ENCODE results near the gene INTS14.
"Not testable (repeated sequence)": the region's sequence is repeated elsewhere in the genome, so short reads cannot be mapped to it uniquely, and the experiment has no call there.

The INTS14 gene

GRCh38 chr15:65577129-65577996 is 33.6 kb downstream of the INTS14 start:
- no peak for DNase-seq

GRCh38 chr15:65576664-65577063 is 34.3 kb downstream of the INTS14 start:
- no peak for DNase-seq

GRCh38 chr15:65571971-65572370 is 39.0 kb downstream of the INTS14 start:
- no peak for DNase-seq

- DNase-seq = no peak
These were observed 41.2 kb downstream of the INTS14 start for GRCh38 chr15:65569728-65570127.

GRCh38 chr15:65561934-65562333 is 49.0 kb downstream of the INTS14 start:
- no peak for DNase-seq

GRCh38 chr15:65559941-65560340 is 51.0 kb downstream of the INTS14 start:
- DNase-seq = no peak

- DNase-seq = no peak
These were observed 51.8 kb downstream of the INTS14 start for GRCh38 chr15:65558997-65559760.

- no peak for DNase-seq
These were observed 52.6 kb downstream of the INTS14 start for GRCh38 chr15:65558336-65558735.

GRCh38 chr15:65556622-65557021 is 54.3 kb downstream of the INTS14 start:
- DNase-seq = no peak

GRCh38 chr15:65553691-65554090 is 57.2 kb downstream of the INTS14 start:
- DNase-seq = no peak

GRCh38 chr15:65552851-65553250 is 58.1 kb downstream of the INTS14 start:
- not testable (repeated sequence) for DNase-seq

- no peak for DNase-seq
These were observed 59.7 kb downstream of the INTS14 start for GRCh38 chr15:65551183-65551582.

GRCh38 chr15:65550681-65551098 is 60.2 kb downstream of the INTS14 start:
- no peak for DNase-seq

GRCh38 chr15:65549288-65549687 is 61.6 kb downstream of the INTS14 start:
- DNase-seq = not testable (repeated sequence)

- DNase-seq = no peak
These were observed 63.1 kb downstream of the INTS14 start for GRCh38 chr15:65547841-65548240.

- no peak for DNase-seq
These were observed 69.6 kb downstream of the INTS14 start for GRCh38 chr15:65541231-65541820.

GRCh38 chr15:65540314-65540713 is 70.6 kb downstream of the INTS14 start:
- no peak for DNase-seq

GRCh38 chr15:65535192-65535591 is 75.7 kb downstream of the INTS14 start:
- DNase-seq = no peak

- no peak for DNase-seq
These were observed 77.7 kb downstream of the INTS14 start for GRCh38 chr15:65533057-65533756.

GRCh38 chr15:65532738-65533051 is 78.2 kb downstream of the INTS14 start:
- no peak for DNase-seq

- DNase-seq = peak; percentile 87
These were observed 80.4 kb downstream of the INTS14 start, which contains the start of gene HACD3 for GRCh38 chr15:65530318-65531111. HACD3 (plus strand) TSS chr15:65530463; CDS start chr15:65530632, 169 bp downstream.

- no peak for DNase-seq
These were observed 81.1 kb downstream of the INTS14 start for GRCh38 chr15:65529762-65530317.

Measured in activated CD4-positive, alpha-beta T cell treated with anti-CD3 and anti-CD28 coated beads, Interleukin-2, amount 50 U/mL, for 1 hour (primary cell).